OCI-LY1 (cell line): ENCODE measurements around the gene MACROD1.

Source experiments
- H2AFZ ChIP-seq: fragments of 200-600 bp; sonication (generic), shearing (Covaris generic); 2 replicates; pipeline ENCODE4 v1.6.0; 2014; ENCODE audit warnings: antibody characterized with exemption, mild to moderate bottlenecking, low read length
- H3F3A ChIP-seq: fragments of 200-600 bp; sonication (generic), shearing (Covaris generic); 2 replicates; pipeline ENCODE4 v1.6.0; 2014; ENCODE audit warnings: mild to moderate bottlenecking, antibody characterized with exemption, low read length, moderate library complexity; ENCODE audit not compliant: insufficient read depth
- H3K27ac ChIP-seq: fragments of 200-600 bp; sonication (generic); 2 replicates; pipeline ENCODE4 v1.5.1; 2014; ENCODE audit warnings: low read length, mixed run types, mild to moderate bottlenecking, low read depth; ENCODE audit not compliant: poor library complexity, severe bottlenecking
- H3K27me3 ChIP-seq: fragments of 200-600 bp; sonication (generic); 2 replicates; pipeline ENCODE4 v1.6.0; 2014; ENCODE audit warnings: antibody characterized with exemption, mild to moderate bottlenecking, low read length, moderate library complexity; ENCODE audit not compliant: insufficient read depth
- H3K36me3 ChIP-seq: fragments of 200-600 bp; sonication (generic); 2 replicates; pipeline ENCODE4 v1.6.1; 2014; ENCODE audit warnings: mild to moderate bottlenecking, antibody characterized with exemption, low read length, moderate library complexity, mixed read lengths; ENCODE audit not compliant: insufficient read depth
- H3K4me1 ChIP-seq: fragments of 200-600 bp; sonication (generic); 2 replicates; pipeline ENCODE4 v1.5.1; 2014; ENCODE audit warnings: mild to moderate bottlenecking, low read length, moderate library complexity; ENCODE audit not compliant: insufficient read depth, severe bottlenecking
- H3K4me2 ChIP-seq: fragments of 200-600 bp; sonication (generic), shearing (Covaris generic); 2 replicates; pipeline ENCODE4 v1.6.1; 2014; ENCODE audit warnings: low read length
- H3K4me3 ChIP-seq: fragments of 200-600 bp; sonication (generic); 2 replicates; pipeline ENCODE4 v1.5.1; 2014; ENCODE audit warnings: low read length, low read depth, mild to moderate bottlenecking, mixed read lengths; ENCODE audit not compliant: poor library complexity, severe bottlenecking
- H3K79me2 ChIP-seq: fragments of 200-600 bp; shearing (Covaris generic); 2 replicates; pipeline ENCODE4 v1.6.1; 2016; ENCODE audit warnings: mixed run types, low read length, mixed read lengths; ENCODE audit not compliant: insufficient read depth
- H3K9ac ChIP-seq: fragments of 200-600 bp; sonication (generic), shearing (Covaris generic); 2 replicates; pipeline ENCODE4 v1.6.1; 2014; ENCODE audit warnings: mild to moderate bottlenecking, low read length, mixed read lengths
- H3K9me2 ChIP-seq: fragments of 200-600 bp; sonication (generic), shearing (Covaris generic); 2 replicates; pipeline ENCODE4 v1.6.1; 2014; ENCODE audit warnings: low read depth, mild to moderate bottlenecking, low read length, mixed read lengths
- H3K9me3 ChIP-seq: fragments of 200-600 bp; shearing (Covaris generic); 2 replicates; pipeline ENCODE4 v1.6.1; 2014; ENCODE audit warnings: low read length, mixed read lengths
- H4K20me1 ChIP-seq: fragments of 200-600 bp; sonication (generic), shearing (Covaris generic); 2 replicates; pipeline ENCODE4 v1.6.0; 2016; ENCODE audit warnings: mild to moderate bottlenecking, low read length; ENCODE audit not compliant: insufficient read depth
- EZH2 ChIP-seq: fragments of 200-600 bp; sonication (generic), shearing (Covaris generic); IDR thresholded peaks from 2 replicates; pipeline ENCODE4 v1.8.0; 2017; ENCODE audit warnings: borderline replicate concordance, mixed run types, mild to moderate bottlenecking, antibody characterized with exemption, low read length, moderate library complexity, mixed read lengths
- TF ChIP-seq, protein P1 (sequence below): fragments of 200-600 bp; sonication (generic), shearing (Covaris generic); IDR thresholded peaks from 2 replicates; pipeline ENCODE4 v1.5.1; 2017; ENCODE audit warnings: mild to moderate bottlenecking, antibody characterized with exemption, low read length, moderate library complexity, mixed read lengths

Gene MACROD1

GRCh38 chr11:64100360-64100759 is 65.6 kb downstream of the MACROD1 start:
- Histone ChIP-seq H3K27me3 (peaks cover 34% of the 10 kb centered on the region; the same call in 1 of the 2 replicates), H2AFZ (no peak overlapping the region), H3F3A (no peaks in the 10 kb centered on the region), H3K9me3 (no peaks in the 10 kb centered on the region), H4K20me1 (no peaks in the 10 kb centered on the region), H3K36me3 (no peaks in the 10 kb centered on the region), H3K79me2 (no peaks in the 10 kb centered on the region), H3K27ac (no peak overlapping the region), H3K4me3 (no peak overlapping the region), H3K4me2 (no peak overlapping the region), H3K9ac (no peak overlapping the region), H3K9me2 (no peaks in the 10 kb centered on the region), H3K4me1 (no peaks in the 10 kb centered on the region)
- TF ChIP-seq, protein P1, sequence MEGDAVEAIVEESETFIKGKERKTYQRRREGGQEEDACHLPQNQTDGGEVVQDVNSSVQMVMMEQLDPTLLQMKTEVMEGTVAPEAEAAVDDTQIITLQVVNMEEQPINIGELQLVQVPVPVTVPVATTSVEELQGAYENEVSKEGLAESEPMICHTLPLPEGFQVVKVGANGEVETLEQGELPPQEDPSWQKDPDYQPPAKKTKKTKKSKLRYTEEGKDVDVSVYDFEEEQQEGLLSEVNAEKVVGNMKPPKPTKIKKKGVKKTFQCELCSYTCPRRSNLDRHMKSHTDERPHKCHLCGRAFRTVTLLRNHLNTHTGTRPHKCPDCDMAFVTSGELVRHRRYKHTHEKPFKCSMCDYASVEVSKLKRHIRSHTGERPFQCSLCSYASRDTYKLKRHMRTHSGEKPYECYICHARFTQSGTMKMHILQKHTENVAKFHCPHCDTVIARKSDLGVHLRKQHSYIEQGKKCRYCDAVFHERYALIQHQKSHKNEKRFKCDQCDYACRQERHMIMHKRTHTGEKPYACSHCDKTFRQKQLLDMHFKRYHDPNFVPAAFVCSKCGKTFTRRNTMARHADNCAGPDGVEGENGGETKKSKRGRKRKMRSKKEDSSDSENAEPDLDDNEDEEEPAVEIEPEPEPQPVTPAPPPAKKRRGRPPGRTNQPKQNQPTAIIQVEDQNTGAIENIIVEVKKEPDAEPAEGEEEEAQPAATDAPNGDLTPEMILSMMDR: peak; percentile 54
- no peak for TF ChIP-seq EZH2

DNA sequence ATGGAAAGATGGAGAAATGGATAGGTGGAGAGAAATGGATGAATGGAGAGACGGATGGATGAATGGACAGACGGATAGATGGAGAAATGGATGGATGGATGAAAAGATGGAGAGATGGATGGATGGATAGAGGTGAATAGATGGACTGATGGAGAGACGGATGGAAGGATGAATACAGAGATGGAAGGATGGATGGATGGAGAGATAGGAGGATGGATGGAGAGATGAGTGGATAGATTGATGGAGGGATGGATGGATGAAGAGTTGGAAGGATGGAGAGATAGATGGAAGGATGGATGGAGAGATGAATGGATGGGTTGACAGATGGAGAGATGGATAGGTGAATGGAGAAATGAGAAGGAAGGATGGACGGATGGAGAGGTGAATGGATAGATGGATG is 66.5 kb downstream of the MACROD1 start:
- no peak overlapping the region for H3K9ac ChIP-seq
- no peaks in the 10 kb centered on the region for H3K4me1 ChIP-seq
- H3F3A ChIP-seq: no peaks in the 10 kb centered on the region
- no peak overlapping the region for H3K4me2 ChIP-seq
- no peaks in the 10 kb centered on the region for H4K20me1 ChIP-seq
- no peaks in the 10 kb centered on the region for H3K79me2 ChIP-seq
- H3K9me2 ChIP-seq: no peaks in the 10 kb centered on the region
- H3K9me3 ChIP-seq: no peaks in the 10 kb centered on the region
- H3K27me3 ChIP-seq: peaks cover 34% of the 10 kb centered on the region; the same call in 1 of the 2 replicates
- no peak overlapping the region for H3K27ac ChIP-seq
- TF ChIP-seq EZH2: no peak
- TF ChIP-seq, protein P1: no peak
- H3K4me3 ChIP-seq: no peak overlapping the region
- no peaks in the 10 kb centered on the region for H3K36me3 ChIP-seq
- H2AFZ ChIP-seq: no peak overlapping the region

DNA sequence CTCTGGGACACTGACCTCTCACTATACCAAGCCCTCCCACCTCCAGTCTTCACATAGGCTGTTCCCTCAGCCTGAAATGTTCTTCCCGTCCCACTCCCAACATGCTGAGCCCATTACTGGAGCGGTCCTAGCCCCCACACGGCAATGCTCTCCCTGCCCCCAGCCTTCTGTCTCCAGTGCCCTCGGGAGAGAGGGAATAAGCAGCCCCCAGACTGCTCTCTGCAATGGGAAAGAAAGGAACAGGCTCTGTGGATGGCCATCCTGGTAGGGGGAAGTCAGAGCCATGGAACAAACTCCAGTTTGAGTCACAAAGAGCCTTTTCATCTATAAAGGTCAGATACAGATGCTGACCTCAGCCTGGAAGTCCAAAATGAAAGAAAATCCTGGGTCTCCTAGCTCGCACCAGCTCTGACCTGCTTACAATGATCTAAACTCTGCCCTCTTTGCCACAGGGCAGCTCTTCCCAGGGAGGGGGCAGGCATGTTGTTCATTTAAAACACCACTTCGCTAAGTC is 67.5 kb downstream of the MACROD1 start:
- no peak overlapping the region for H3K9ac ChIP-seq
- no peak overlapping the region for H2AFZ ChIP-seq
- H4K20me1 ChIP-seq: no peaks in the 10 kb centered on the region

More for the DNA sequence above, 67.5 kb downstream of the MACROD1 start:
- Histone ChIP-seq H3K36me3 (no peaks in the 10 kb centered on the region), H3K4me3 (no peak overlapping the region), H3K9me2 (no peaks in the 10 kb centered on the region), H3F3A (no peaks in the 10 kb centered on the region), H3K9me3 (no peaks in the 10 kb centered on the region), H3K27ac (no peak overlapping the region), H3K27me3 (peaks cover 30% of the 10 kb centered on the region; the same call in 1 of the 2 replicates), H3K79me2 (no peaks in the 10 kb centered on the region), H3K4me2 (no peak overlapping the region), H3K4me1 (no peaks in the 10 kb centered on the region)
- TF ChIP-seq, protein P1: no peak
- TF ChIP-seq EZH2: no peak
